ENCODE results near the gene CASK.

CASK gene

DNA sequence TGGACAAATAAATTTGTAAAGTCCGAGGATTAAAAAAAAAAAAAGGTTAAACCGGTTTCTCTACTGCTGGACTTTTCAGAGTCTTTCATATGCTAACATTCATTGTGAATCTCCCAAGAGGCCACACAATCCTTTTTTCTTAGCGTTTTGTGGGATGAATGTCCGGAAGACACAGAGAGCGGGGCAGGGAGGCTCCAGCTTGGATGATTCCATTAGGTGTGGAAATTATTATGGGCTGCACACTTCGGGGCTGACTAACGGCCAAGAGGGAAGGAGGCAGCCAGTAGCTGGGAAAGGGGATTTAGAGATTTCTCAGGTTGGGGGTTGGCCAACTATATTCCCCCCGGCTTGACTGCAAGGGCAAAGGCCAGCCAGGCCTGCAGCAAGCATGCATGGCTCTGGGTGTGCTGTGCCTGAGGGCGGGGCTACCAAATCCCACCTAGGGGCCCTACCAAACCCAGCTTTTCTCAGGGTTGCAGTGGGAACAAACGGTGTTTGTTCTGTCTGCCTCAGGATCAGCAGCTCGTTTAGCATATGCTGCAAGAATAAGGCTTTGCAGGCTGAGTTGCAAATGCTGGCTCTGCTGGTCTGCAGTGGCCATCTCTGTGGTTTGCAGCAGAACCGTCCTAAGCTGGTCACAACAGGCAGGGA, 447.6 kb downstream of the CASK start:
- no peak for DNase-seq (ENCODE audit: low read depth in 3 of 3, low spot score in 1 of 3)

DNA sequence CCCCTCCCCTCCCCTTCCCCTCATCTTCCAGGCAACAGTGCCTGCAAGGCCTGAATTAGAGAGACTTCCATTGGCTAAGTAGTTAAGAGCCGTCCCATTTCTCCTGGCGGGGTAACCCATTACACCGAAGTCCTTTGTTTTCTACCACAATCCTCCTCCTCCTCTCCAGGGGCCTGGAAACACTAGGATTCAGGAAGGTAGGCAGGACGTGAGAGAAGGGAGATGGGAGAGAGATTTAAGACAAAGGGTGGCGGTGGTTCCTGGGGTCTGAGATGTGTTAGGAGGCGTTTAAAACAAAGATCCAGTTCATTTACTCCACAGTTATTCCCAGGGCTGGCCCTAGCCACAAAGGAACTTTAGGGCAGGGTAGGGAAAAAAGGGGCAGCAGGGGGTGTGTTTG, 448.2 kb downstream of the CASK start:
- no peak for DNase-seq (ENCODE audit: low read depth in 3 of 3, low spot score in 1 of 3)

DNA sequence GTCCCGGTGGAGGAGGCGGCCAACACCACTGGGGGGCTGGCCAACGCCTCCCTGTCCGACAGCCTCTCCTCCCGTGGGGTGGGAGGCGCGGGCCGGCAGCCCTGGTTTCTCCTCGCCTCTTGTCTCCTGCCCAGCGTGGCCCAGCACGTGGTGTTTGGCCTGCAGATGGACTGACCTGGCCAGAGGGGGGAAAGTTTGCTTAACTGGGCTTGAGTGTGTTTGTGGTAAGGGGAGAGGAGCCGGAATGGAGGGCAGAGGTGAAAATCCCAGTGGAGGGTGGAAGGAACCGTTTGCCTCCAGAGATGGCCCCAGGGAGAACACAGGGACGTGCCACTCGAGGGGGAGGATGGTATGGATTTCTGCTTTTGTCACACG, 448.6 kb downstream of the CASK start:
- DNase-seq (ENCODE audit: low read depth in 3 of 3, low spot score in 1 of 3) = no peak

DNA sequence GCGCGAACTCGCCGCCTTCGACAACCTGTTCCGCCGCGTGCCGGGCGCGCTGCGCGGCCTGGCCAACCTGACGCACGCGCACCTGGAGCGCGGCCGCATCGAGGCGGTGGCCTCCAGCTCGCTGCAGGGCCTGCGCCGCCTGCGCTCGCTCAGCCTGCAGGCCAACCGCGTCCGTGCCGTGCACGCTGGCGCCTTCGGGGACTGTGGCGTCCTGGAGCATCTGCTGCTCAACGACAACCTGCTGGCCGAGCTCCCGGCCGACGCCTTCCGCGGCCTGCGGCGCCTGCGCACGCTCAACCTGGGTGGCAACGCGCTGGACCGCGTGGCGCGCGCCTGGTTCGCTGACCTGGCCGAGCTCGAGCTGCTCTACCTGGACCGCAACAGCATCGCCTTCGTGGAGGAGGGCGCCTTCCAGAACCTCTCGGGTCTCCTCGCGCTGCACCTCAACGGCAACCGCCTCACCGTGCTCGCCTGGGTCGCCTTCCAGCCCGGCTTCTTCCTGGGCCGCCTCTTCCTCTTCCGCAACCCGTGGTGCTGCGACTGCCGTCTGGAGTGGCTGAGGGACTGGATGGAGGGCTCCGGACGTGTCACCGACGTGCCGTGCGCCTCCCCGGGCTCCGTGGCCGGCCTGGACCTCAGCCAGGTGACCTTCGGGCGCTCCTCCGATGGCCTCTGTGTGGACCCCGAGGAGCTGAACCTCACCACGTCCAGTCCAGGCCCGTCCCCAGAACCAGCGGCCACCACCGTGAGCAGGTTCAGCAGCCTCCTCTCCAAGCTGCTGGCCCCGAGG, 449.2 kb downstream of the CASK start:
- DNase-seq (ENCODE audit: low read depth in 3 of 3, low spot score in 1 of 3) = no peak

DNA sequence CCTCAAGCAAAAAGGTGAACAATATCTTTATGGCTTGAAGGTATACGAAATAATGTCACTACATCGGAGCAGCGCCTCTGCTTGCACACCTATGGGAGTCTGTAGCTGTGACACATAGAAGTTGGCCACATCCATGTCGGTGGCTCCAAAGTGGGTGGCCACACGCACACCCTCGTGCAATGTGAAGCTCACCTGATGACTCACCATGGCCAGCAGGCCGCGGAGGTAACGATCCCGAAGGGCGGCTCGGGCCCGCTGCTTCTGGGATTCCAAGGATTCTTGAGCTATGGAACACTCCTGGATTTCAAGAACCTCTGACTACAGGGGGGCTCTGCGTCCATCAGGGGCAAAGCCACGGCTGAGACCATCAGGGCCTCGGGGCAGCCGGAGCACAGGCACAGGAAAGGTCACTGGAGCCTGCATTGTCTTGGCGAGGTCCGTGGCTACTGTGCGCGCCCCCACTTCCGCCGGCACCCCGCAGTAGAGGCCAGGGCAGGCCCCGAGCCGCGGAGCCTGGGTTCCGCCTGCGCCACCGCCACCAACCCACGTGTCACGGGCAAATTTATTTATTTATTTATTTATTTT, 451.0 kb downstream of the CASK start:
- DNase-seq (ENCODE audit: low read depth in 3 of 3, low spot score in 1 of 3) = no peak

DNA sequence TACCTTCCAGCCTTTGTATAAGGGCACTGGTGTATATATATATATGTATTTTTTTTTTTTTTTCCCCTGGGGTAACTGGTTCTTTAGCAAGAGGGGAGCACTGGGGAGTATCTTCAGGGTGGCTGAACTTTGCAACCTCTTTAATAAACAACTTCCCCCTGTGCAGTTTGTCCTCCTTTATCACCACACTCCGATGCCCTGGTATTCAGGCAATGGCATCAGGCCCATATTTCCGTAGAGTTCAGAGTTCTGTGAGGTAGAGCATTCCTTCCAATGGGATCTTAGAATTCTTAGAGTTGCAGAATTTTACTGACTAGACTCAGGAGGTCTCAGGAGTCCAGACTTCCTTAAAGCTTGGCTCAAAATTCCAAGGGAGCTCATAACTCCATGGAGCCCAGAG, 451.6 kb downstream of the CASK start:
- DNase-seq (ENCODE audit: low read depth in 3 of 3, low spot score in 1 of 3) = no peak

DNA sequence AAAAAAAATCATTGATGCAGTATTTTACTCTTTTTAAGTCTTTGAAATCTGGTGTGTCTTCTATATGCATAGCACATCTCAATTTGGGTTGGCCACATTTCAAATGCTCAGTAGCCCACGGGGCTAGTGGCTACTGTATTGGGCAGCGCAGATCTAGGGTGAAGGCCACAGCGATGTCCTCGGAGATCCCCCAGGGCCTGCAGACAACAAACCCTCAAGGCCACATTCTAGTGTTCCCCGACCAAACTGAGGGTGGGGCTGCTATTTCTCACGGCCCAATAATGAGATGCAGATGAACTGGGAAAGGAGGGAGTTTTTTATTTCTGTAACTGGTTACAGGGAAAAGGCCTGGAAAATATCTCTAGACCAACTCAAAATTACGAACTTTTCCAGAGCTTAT, 452.6 kb downstream of the CASK start:
- DNase-seq (ENCODE audit: low read depth in 3 of 3, low spot score in 1 of 3) = no peak

DNA sequence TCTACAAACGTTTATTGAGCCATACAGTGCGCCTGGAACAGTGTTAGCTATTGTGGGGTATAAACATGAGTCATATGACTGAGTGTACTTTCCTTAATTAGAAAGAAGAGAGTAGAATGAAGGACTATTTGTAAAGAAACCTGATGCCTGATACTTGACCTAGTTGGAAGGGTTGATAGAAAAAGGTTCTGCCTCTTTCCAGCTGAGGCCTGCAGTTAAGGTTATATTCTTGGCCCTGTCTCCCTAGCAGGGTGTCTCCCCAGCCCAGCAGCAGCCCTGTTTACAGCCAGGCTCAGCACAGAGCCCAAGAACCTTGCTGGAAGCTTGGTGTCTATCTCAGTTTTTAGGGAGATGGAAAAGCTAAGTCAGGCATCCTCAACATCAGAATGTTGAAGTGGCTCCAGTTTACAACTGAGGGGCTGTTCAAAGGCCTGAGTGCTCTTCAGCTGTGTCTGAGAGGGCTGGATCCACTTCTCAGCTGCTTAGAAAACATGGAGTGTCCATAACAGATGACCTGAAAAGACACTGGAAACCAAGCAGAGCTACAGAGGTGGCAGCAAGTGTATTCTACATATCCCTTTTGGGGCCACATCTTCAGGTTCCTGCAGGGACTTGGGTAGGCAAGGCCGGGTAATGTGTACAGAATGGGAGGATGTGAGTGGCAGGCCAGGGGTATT, 454.6 kb downstream of the CASK start:
- no peak for DNase-seq (ENCODE audit: low read depth in 3 of 3, low spot score in 1 of 3)

Data from stimulated activated CD4-positive, alpha-beta T cell treated with anti-CD3 and anti-CD28 coated beads, TNF-alpha, amount 100 ng/mL, for 1 hour (primary cell).